Liver (tissue), 9 donors: ENCODE results near the gene CDC27. TPM values are rescaled to one million over a fixed set of nuclear protein-coding genes. Genes with fewer than 3 reads are reported as not detected.

Experiments
- DNase-seq: peaks from one replicate; pipeline ENCODE4 v3.0.0-alpha.2; 2017; ENCODE audit warnings: low spot score
- H3K27ac ChIP-seq, 2 donors: one replicate each; pipeline ENCODE4 v1.7.0; 2013; ENCODE audit warnings: inconsistent platforms in 2 of 2, low read length in 2 of 2, control low read depth in 1 of 2, low read depth in 1 of 2, mild to moderate bottlenecking in 1 of 2
- H3K27me3 ChIP-seq, 4 donors: one replicate each; pipeline versions ENCODE4 v1.6.1 to v1.7.0; 2013; ENCODE audit warnings: low read length in 3 of 4, inconsistent platforms in 1 of 4, mild to moderate bottlenecking in 1 of 4, moderate library complexity in 1 of 4; ENCODE audit not compliant: control insufficient read depth in 4 of 4, insufficient read depth in 4 of 4
- H3K36me3 ChIP-seq, 4 donors: one replicate each; pipeline versions ENCODE4 v1.6.1 to v1.7.0; 2013; ENCODE audit warnings: low read length in 3 of 4, mild to moderate bottlenecking in 3 of 4, low read depth in 1 of 4, moderate library complexity in 1 of 4; ENCODE audit not compliant: control insufficient read depth in 4 of 4, insufficient read depth in 3 of 4
- H3K4me1 ChIP-seq, 4 donors: one replicate each; pipeline versions ENCODE4 v1.6.1 to v1.7.0; 2013; ENCODE audit warnings: low read length in 3 of 4, mild to moderate bottlenecking in 3 of 4, moderate library complexity in 1 of 4; ENCODE audit not compliant: control insufficient read depth in 4 of 4, insufficient read depth in 4 of 4
- H3K4me3 ChIP-seq, 3 donors: one replicate each; pipeline versions ENCODE4 v1.6.1 to v1.7.0; 2013; ENCODE audit warnings: low read length in 3 of 3, control low read depth in 1 of 3, low read depth in 1 of 3, mild to moderate bottlenecking in 1 of 3
- H3K9ac ChIP-seq, 2 donors: one replicate each; pipeline ENCODE4 v1.7.0; 2013; ENCODE audit warnings: low read length in 2 of 2, mild to moderate bottlenecking in 2 of 2, moderate library complexity in 2 of 2, control low read depth in 1 of 2, low read depth in 1 of 2
- H3K9me3 ChIP-seq, 4 donors: one replicate each; pipeline versions ENCODE4 v1.6.1 to v1.7.0; 2013; ENCODE audit warnings: low read length in 3 of 4; ENCODE audit not compliant: control insufficient read depth in 4 of 4
- EGR1 ChIP-seq, 2 donors: IDR thresholded peaks; 2 replicates each; pipeline ENCODE4 v1.6.1; 2016 to 2018; ENCODE audit warnings: antibody characterized with exemption in 2 of 2, low read depth in 2 of 2
- FOXA1 ChIP-seq: IDR thresholded peaks from 2 replicates; pipeline ENCODE4 v1.6.1; 2016; ENCODE audit warnings: antibody characterized with exemption
- FOXA2 ChIP-seq: IDR thresholded peaks from 2 replicates; pipeline ENCODE4 v1.6.1; 2016; ENCODE audit warnings: antibody characterized with exemption
- GABPA ChIP-seq, 2 donors: IDR thresholded peaks in 1 of 2; conservative IDR thresholded peaks in 1 of 2; 2 replicates each; pipeline ENCODE4 v1.6.1; 2016; ENCODE audit warnings: antibody characterized with exemption in 2 of 2, mild to moderate bottlenecking in 1 of 2, moderate library complexity in 1 of 2
- HNF4A ChIP-seq, 2 donors: conservative IDR thresholded peaks; 2 replicates each; pipeline ENCODE4 v1.6.1; 2016; ENCODE audit warnings: antibody characterized with exemption in 2 of 2, mild to moderate bottlenecking in 2 of 2
- HNF4G ChIP-seq: IDR thresholded peaks from 2 replicates; pipeline ENCODE4 v1.6.1; 2016; ENCODE audit warnings: antibody characterized with exemption
- JUND ChIP-seq, 2 donors: IDR thresholded peaks; 2 replicates each; pipeline ENCODE4 v1.6.1; 2016; ENCODE audit warnings: antibody characterized with exemption in 2 of 2
- NR2F2 ChIP-seq: IDR thresholded peaks from 2 replicates; pipeline ENCODE4 v1.6.1; 2016; ENCODE audit warnings: antibody characterized with exemption
- RAD21 ChIP-seq, 2 donors: IDR thresholded peaks; 2 replicates each; pipeline ENCODE4 v1.6.1; 2016; ENCODE audit warnings: antibody characterized with exemption in 2 of 2, mild to moderate bottlenecking in 2 of 2
- RXRA ChIP-seq, 2 donors: IDR thresholded peaks; 2 replicates each; pipeline ENCODE4 v1.6.1; 2017 to 2018; ENCODE audit warnings: antibody characterized with exemption in 2 of 2, mild to moderate bottlenecking in 1 of 2
- SP1 ChIP-seq: IDR thresholded peaks from 2 replicates; pipeline ENCODE4 v1.6.1; 2018; ENCODE audit warnings: antibody characterized with exemption, mild to moderate bottlenecking
- TAF1 ChIP-seq: conservative IDR thresholded peaks from 2 replicates; pipeline ENCODE4 v1.6.1; 2016; ENCODE audit warnings: antibody characterized with exemption, mild to moderate bottlenecking
- YY1 ChIP-seq: IDR thresholded peaks from 2 replicates; pipeline ENCODE4 v1.6.1; 2016; ENCODE audit warnings: antibody characterized with exemption, mild to moderate bottlenecking
- WGBS: extraction: QIAGEN DNeasy Blood & Tissue Kit; methylation state at CpG from one replicate; pipeline ENCODE4 v1.1.7; 2013; 5-methylcytosine and 5-hydroxymethylcytosine counted together
- polyA plus RNA-seq, 2 donors: library from polyadenylated mRNA; stranded (reverse) in 1 of 2; unstranded in 1 of 2; fragments of 200-250 nt in 1 of 2; fragments of >200 nt in 1 of 2; fragmentation: Nextera tagmentation in 1 of 2; extraction: Ambion mirVana in 1 of 2; gene quantifications; one replicate each; pipeline versions ENCODE4 v1.2.1 to v1.2.3, GENCODE V29; 2013 to 2015
- total RNA-seq, 2 donors: library from RNA; depleted of rRNA; stranded (reverse); fragments of >200 nt; gene quantifications; one replicate each; pipeline ENCODE4 v1.2.3, GENCODE V29; 2014
- TF ChIP-seq, protein P1 (sequence below): IDR thresholded peaks from 2 replicates; pipeline ENCODE4 v1.6.1; 2016; ENCODE audit warnings: antibody characterized with exemption
- TF ChIP-seq, protein P2 (sequence below): fragments of 150-350 bp; IDR thresholded peaks from 2 replicates; pipeline ENCODE4 v1.5.1; 2017; ENCODE audit warnings: improper control_type of control experiment, low read depth, low read length; ENCODE audit not compliant: missing input control
- TF ChIP-seq, protein P3 (sequence below): IDR thresholded peaks from 2 replicates; pipeline ENCODE4 v1.6.1; 2016; ENCODE audit warnings: antibody characterized with exemption
- TF ChIP-seq, protein P4 (sequence below): IDR thresholded peaks from 2 replicates; pipeline ENCODE4 v1.6.1; 2016; ENCODE audit warnings: antibody characterized with exemption, mild to moderate bottlenecking
- TF ChIP-seq, protein P5 (sequence below): IDR thresholded peaks from 2 replicates; pipeline ENCODE4 v1.6.1; 2016; ENCODE audit warnings: antibody characterized with exemption
- donor health status: healthy.
- donor health status: healthy.
- donor health status: healthy.
- donor health status: healthy.
- donor health status: healthy.

The CDC27 gene
- total and polyA plus RNA-seq, 4 donors = 16.8 to 148 (median 27.1) TPM

DNA sequence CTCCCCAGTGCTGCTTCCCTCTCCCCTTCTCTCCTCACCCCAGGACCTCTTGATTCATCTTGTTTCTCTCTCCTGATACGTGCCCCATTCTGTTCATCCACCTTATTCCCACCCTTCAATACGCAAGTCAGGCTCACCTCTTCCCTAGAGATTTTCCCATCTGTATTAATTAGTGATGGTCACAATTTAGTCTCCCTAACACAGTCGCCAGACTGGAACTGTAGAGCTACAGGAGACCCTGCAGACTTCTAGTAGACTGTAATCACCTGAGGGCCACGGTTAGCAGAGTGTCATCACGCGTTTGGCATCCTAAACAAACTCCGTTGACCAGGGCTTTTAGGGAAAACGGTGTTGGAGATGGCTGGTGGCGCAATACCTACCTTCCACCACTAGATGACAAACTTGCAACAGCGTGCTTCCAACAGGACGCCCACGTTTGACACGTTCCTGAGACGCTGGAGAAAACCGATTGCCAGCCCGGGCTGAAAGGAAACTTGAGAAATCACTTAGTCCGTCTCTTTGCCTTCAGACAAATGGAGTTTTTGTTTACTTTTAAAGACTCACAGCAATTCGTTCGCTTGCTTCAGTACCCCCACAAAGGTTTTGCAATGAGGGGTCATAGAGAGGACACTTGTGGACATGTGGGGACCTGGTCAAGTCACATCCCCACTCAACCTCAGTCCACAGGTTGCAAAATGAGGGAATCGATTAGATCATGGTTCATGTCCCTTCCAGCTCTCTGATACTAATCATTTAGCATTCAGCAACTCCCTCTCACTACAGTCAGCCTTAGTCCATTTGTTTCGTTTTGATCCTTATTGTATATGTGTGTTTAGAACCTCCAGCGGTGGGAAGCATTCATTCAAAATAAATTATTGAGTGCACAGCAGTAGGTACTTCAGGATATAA, 40.7 kb upstream of the CDC27 start:
- no peaks in the 10 kb centered on the region for H3K9me3 ChIP-seq
- H3K9ac ChIP-seq = peak overlapping the region; percentile 5 to 58
- peaks cover 0 to 19% (median 11%) of the 10 kb centered on the region in 4 donors for H3K4me1 ChIP-seq
- DNase-seq = peak; percentile 82
- no peaks in the 10 kb centered on the region for H3K36me3 ChIP-seq
- WGBS = 7% methylated on average over 22 of the region's 22 CpGs
- H3K27ac ChIP-seq = peak overlapping the region; percentile 73 to 81
- H3K4me3 ChIP-seq = peak overlapping the region; percentile 18 to 78 (median 40)
- TF ChIP-seq RXRA (IDR thresholded peaks at IDR 0.05) = peak; percentile 98 to 99
- TF ChIP-seq, protein P1, sequence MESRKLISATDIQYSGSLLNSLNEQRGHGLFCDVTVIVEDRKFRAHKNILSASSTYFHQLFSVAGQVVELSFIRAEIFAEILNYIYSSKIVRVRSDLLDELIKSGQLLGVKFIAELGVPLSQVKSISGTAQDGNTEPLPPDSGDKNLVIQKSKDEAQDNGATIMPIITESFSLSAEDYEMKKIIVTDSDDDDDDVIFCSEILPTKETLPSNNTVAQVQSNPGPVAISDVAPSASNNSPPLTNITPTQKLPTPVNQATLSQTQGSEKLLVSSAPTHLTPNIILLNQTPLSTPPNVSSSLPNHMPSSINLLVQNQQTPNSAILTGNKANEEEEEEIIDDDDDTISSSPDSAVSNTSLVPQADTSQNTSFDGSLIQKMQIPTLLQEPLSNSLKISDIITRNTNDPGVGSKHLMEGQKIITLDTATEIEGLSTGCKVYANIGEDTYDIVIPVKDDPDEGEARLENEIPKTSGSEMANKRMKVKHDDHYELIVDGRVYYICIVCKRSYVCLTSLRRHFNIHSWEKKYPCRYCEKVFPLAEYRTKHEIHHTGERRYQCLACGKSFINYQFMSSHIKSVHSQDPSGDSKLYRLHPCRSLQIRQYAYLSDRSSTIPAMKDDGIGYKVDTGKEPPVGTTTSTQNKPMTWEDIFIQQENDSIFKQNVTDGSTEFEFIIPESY = peak; percentile 90
- TF ChIP-seq FOXA1 = peak; percentile 73
- TF ChIP-seq, protein P2, sequence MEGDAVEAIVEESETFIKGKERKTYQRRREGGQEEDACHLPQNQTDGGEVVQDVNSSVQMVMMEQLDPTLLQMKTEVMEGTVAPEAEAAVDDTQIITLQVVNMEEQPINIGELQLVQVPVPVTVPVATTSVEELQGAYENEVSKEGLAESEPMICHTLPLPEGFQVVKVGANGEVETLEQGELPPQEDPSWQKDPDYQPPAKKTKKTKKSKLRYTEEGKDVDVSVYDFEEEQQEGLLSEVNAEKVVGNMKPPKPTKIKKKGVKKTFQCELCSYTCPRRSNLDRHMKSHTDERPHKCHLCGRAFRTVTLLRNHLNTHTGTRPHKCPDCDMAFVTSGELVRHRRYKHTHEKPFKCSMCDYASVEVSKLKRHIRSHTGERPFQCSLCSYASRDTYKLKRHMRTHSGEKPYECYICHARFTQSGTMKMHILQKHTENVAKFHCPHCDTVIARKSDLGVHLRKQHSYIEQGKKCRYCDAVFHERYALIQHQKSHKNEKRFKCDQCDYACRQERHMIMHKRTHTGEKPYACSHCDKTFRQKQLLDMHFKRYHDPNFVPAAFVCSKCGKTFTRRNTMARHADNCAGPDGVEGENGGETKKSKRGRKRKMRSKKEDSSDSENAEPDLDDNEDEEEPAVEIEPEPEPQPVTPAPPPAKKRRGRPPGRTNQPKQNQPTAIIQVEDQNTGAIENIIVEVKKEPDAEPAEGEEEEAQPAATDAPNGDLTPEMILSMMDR = peak; percentile 97
- TF ChIP-seq HNF4G = peak; percentile 74
- TF ChIP-seq EGR1 (IDR thresholded peaks at IDR 0.05; ENCODE audit: low read depth in 2 of 2) = peak; percentile 87 to 96
- TF ChIP-seq SP1 = peak; percentile 91
- peak; percentile 91 for TF ChIP-seq YY1
- peak; percentile 69 for TF ChIP-seq FOXA2
- TF ChIP-seq, protein P3, sequence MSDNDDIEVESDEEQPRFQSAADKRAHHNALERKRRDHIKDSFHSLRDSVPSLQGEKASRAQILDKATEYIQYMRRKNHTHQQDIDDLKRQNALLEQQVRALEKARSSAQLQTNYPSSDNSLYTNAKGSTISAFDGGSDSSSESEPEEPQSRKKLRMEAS = peak; percentile 92
- TF ChIP-seq, protein P4, sequence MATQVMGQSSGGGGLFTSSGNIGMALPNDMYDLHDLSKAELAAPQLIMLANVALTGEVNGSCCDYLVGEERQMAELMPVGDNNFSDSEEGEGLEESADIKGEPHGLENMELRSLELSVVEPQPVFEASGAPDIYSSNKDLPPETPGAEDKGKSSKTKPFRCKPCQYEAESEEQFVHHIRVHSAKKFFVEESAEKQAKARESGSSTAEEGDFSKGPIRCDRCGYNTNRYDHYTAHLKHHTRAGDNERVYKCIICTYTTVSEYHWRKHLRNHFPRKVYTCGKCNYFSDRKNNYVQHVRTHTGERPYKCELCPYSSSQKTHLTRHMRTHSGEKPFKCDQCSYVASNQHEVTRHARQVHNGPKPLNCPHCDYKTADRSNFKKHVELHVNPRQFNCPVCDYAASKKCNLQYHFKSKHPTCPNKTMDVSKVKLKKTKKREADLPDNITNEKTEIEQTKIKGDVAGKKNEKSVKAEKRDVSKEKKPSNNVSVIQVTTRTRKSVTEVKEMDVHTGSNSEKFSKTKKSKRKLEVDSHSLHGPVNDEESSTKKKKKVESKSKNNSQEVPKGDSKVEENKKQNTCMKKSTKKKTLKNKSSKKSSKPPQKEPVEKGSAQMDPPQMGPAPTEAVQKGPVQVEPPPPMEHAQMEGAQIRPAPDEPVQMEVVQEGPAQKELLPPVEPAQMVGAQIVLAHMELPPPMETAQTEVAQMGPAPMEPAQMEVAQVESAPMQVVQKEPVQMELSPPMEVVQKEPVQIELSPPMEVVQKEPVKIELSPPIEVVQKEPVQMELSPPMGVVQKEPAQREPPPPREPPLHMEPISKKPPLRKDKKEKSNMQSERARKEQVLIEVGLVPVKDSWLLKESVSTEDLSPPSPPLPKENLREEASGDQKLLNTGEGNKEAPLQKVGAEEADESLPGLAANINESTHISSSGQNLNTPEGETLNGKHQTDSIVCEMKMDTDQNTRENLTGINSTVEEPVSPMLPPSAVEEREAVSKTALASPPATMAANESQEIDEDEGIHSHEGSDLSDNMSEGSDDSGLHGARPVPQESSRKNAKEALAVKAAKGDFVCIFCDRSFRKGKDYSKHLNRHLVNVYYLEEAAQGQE = peak; percentile 71
- peak; percentile 83 for TF ChIP-seq TAF1
- TF ChIP-seq GABPA (IDR thresholded peaks at IDR 0.05 in 1 of 2, conservative IDR thresholded peaks at IDR 0.05 in 1 of 2) = peak in 1 of 2 donors; percentile 57
- peak; percentile 98 to 100 for TF ChIP-seq RAD21 (IDR thresholded peaks at IDR 0.05)
- peak; percentile 92 to 94 for TF ChIP-seq HNF4A (conservative IDR thresholded peaks at IDR 0.05)
- TF ChIP-seq JUND (IDR thresholded peaks at IDR 0.05) = peak; percentile 93 to 97
- peak; percentile 62 for TF ChIP-seq NR2F2
- TF ChIP-seq, protein P5, sequence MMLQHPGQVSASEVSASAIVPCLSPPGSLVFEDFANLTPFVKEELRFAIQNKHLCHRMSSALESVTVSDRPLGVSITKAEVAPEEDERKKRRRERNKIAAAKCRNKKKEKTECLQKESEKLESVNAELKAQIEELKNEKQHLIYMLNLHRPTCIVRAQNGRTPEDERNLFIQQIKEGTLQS = peak; percentile 80
- no peaks in the 10 kb centered on the region for H3K27me3 ChIP-seq
